GM12865 (cell line): Measurements from ENCODE around the gene TBC1D8.

Experiments used
- DNase-seq: peaks from one replicate; pipeline ENCODE4 v3.0.0; 2010; ENCODE audit warnings: low read depth
- H3K4me3 ChIP-seq: 2 replicates; pipeline ENCODE4 v1.5.1; 2011; ENCODE audit warnings: mild to moderate bottlenecking, low read depth, low read length, control low read depth
- CTCF ChIP-seq: IDR thresholded peaks from 2 replicates; pipeline ENCODE4 v1.5.1; 2011; ENCODE audit warnings: low read length, control low read depth, low read depth, inconsistent platforms; ENCODE audit not compliant: insufficient read depth; ENCODE audit errors: missing control alignments

TBC1D8 gene

GRCh38 chr2:100969998-100970397 lies 181.2 kb downstream of the TBC1D8 start:
- no peak overlapping the region for H3K4me3 ChIP-seq
- no peak for TF ChIP-seq CTCF
- DNase-seq: no peak

- no peak for TF ChIP-seq CTCF
- no peak overlapping the region for H3K4me3 ChIP-seq
- DNase-seq: no peak
Measured at GRCh38 chr2:100968146-100969145, 182.7 kb downstream of the TBC1D8 start.

- no peak for TF ChIP-seq CTCF
- no peak for DNase-seq
- no peak overlapping the region for H3K4me3 ChIP-seq
Measured at GRCh38 chr2:100967716-100968115, 183.5 kb downstream of the TBC1D8 start.

GRCh38 chr2:100965596-100965995 lies 185.6 kb downstream of the TBC1D8 start:
- DNase-seq: no peak
- no peak overlapping the region for H3K4me3 ChIP-seq
- TF ChIP-seq CTCF: no peak

- H3K4me3 ChIP-seq: no peak overlapping the region
- no peak for DNase-seq
- TF ChIP-seq CTCF: no peak
Measured at GRCh38 chr2:100964681-100965169, 186.5 kb downstream of the TBC1D8 start.

- H3K4me3 ChIP-seq: no peak overlapping the region
- no peak for TF ChIP-seq CTCF
- DNase-seq: no peak
Measured at GRCh38 chr2:100964222-100964621, 187.0 kb downstream of the TBC1D8 start.

GRCh38 chr2:100963026-100963375 lies 188.2 kb downstream of the TBC1D8 start:
- no peak for DNase-seq
- TF ChIP-seq CTCF: no peak
- H3K4me3 ChIP-seq: no peak overlapping the region
